CD14-positive monocyte (primary cell): ENCODE results near the gene HAND2. TPM values are rescaled to one million over a fixed set of nuclear protein-coding genes. Genes with fewer than 3 reads are reported as not detected.

Experiments
- DNase-seq, 3 donors: peaks; one replicate each; pipeline ENCODE4 v3.0.0-alpha.2; 2011 to 2022
- H2AFZ ChIP-seq: 2 replicates; pipeline ENCODE4 v1.6.0; 2012; ENCODE audit warnings: mild to moderate bottlenecking, low read depth, low read length, inconsistent platforms; ENCODE audit not compliant: insufficient read depth, poor library complexity, severe bottlenecking
- H3K27ac ChIP-seq, 2 donors: 1 replicate in 1 of 2; 2 replicates in 1 of 2; pipeline ENCODE4 v1.5.1; 2012 to 2013; ENCODE audit warnings: low read length in 2 of 2, control low read depth in 1 of 2, inconsistent platforms in 1 of 2, low read depth in 1 of 2, mild to moderate bottlenecking in 1 of 2
- H3K27me3 ChIP-seq, 2 donors: one replicate each; pipeline versions ENCODE4 v1.6.0 to v1.6.1; 2011 to 2013; ENCODE audit warnings: low read length in 2 of 2; ENCODE audit not compliant: control insufficient read depth in 2 of 2, insufficient read depth in 2 of 2
- H3K36me3 ChIP-seq, 2 donors: replicated peaks in 1 of 2; 1 replicate in 1 of 2; 2 replicates in 1 of 2; pipeline versions ENCODE4 v1.5.1 to v1.6.1; 2012 to 2013; ENCODE audit warnings: low read length in 2 of 2, control low read depth in 1 of 2, inconsistent platforms in 1 of 2, mild to moderate bottlenecking in 1 of 2; ENCODE audit not compliant: insufficient read depth in 2 of 2, control insufficient read depth in 1 of 2
- H3K4me1 ChIP-seq, 2 donors: 1 replicate in 1 of 2; 2 replicates in 1 of 2; pipeline versions ENCODE4 v1.5.1 to v1.6.1; 2012 to 2013; ENCODE audit warnings: low read length in 2 of 2, control low read depth in 1 of 2, inconsistent platforms in 1 of 2, mild to moderate bottlenecking in 1 of 2, moderate library complexity in 1 of 2; ENCODE audit not compliant: insufficient read depth in 2 of 2, control insufficient read depth in 1 of 2
- H3K4me2 ChIP-seq: replicated peaks from 2 replicates; pipeline ENCODE3; 2012; ENCODE audit warnings: low read length, moderate library complexity, mild to moderate bottlenecking; ENCODE audit not compliant: poor library complexity, severe bottlenecking; ENCODE audit errors: extremely low read depth
- H3K4me3 ChIP-seq, 3 experiments: fragments of 200-600 bp in 1 of 3; sonication (generic) in 1 of 3; replicated peaks in 1 of 3; 1 replicate in 2 of 3; 2 replicates in 1 of 3; pipeline ENCODE4 v1.5.1; 2011 to 2013; ENCODE audit warnings: low read length in 3 of 3, mild to moderate bottlenecking in 3 of 3, control low read depth in 2 of 3, low read depth in 2 of 3, inconsistent platforms in 1 of 3, moderate library complexity in 1 of 3
- H3K79me2 ChIP-seq: 2 replicates; pipeline ENCODE4 v1.6.0; 2012; ENCODE audit warnings: mild to moderate bottlenecking, control low read depth, inconsistent platforms, low read length, moderate library complexity; ENCODE audit not compliant: insufficient read depth
- H3K9ac ChIP-seq: 2 replicates; pipeline ENCODE4 v1.6.0; 2017; ENCODE audit warnings: low read length, mild to moderate bottlenecking; ENCODE audit not compliant: insufficient read depth, poor library complexity, severe bottlenecking
- H3K9me3 ChIP-seq, 2 donors: replicated peaks in 1 of 2; 1 replicate in 1 of 2; 2 replicates in 1 of 2; pipeline versions ENCODE4 v1.5.1 to v1.6.1; 2012 to 2013; ENCODE audit warnings: low read length in 2 of 2, control low read depth in 1 of 2; ENCODE audit not compliant: control insufficient read depth in 1 of 2, insufficient read depth in 1 of 2
- H4K20me1 ChIP-seq: 2 replicates; pipeline ENCODE4 v1.6.0; 2012; ENCODE audit warnings: mild to moderate bottlenecking, low read length, control low read depth, moderate library complexity; ENCODE audit not compliant: insufficient read depth
- H3K27ac Mint-ChIP-seq, 7 donors: one replicate each; pipeline ENCODE4 v1.8.0; 2020; ENCODE audit warnings: mild to moderate bottlenecking in 7 of 7, mixed read lengths in 7 of 7, moderate library complexity in 6 of 7, inconsistent platforms in 2 of 7
- H3K27me3 Mint-ChIP-seq, 3 donors: one replicate each; pipeline ENCODE4 v1.8.0; 2021 to 2022; ENCODE audit warnings: low read depth in 3 of 3, mild to moderate bottlenecking in 3 of 3, mixed read lengths in 3 of 3, moderate library complexity in 3 of 3, inconsistent platforms in 1 of 3
- H3K36me3 Mint-ChIP-seq, 2 donors: one replicate each; pipeline ENCODE4 v1.8.0; 2020; ENCODE audit warnings: mixed read lengths in 2 of 2, inconsistent platforms in 1 of 2, mild to moderate bottlenecking in 1 of 2
- H3K4me1 Mint-ChIP-seq: one replicate; pipeline ENCODE4 v1.8.0; 2020; ENCODE audit warnings: mild to moderate bottlenecking, mixed read lengths
- H3K4me3 Mint-ChIP-seq, 2 donors: one replicate each; pipeline ENCODE4 v1.8.0; 2020; ENCODE audit warnings: mild to moderate bottlenecking in 2 of 2, mixed read lengths in 2 of 2, moderate library complexity in 1 of 2
- H3K9me3 Mint-ChIP-seq, 7 donors: one replicate each; pipeline ENCODE4 v1.8.0; 2020 to 2022; ENCODE audit warnings: mixed read lengths in 7 of 7, mild to moderate bottlenecking in 6 of 7, moderate library complexity in 6 of 7, inconsistent platforms in 2 of 7
- WGBS: methylation state at CpG from one replicate; pipeline ENCODE4 v1.1.5; 2013; ENCODE audit warnings: missing lambda C conversion rate; ENCODE audit not compliant: insufficient coverage; 5-methylcytosine and 5-hydroxymethylcytosine counted together
- intact Hi-C, 2 donors: fragments of 100-400 bp; cut with micrococcal nuclease; formaldehyde crosslinking; loops; one replicate each; pipeline versions ENCODE4 v1.15.0 to v1.15.1; 2023
- polyA plus RNA-seq, 3 donors: library from polyadenylated mRNA; depleted of rRNA in 1 of 3; unstranded in 2 of 3; stranded (reverse) in 1 of 3; fragments of 300-500 nt in 2 of 3; fragments of >200 nt in 1 of 3; fragmentation: Illumina TruSeq in 2 of 3; gene quantifications; 1 replicate in 2 of 3; 2 replicates in 1 of 3; pipeline ENCODE4 v1.2.3, GENCODE V29; 2012 to 2021
- TF ChIP-seq, protein P1 (sequence below): fragments of 200-600 bp; IDR thresholded peaks from one replicate; pipeline ENCODE4 v1.8.0; 2022; ENCODE audit warnings: antibody characterized with exemption, mild to moderate bottlenecking

Gene HAND2
- polyA plus RNA-seq, 3 donors = not detected

DNA sequence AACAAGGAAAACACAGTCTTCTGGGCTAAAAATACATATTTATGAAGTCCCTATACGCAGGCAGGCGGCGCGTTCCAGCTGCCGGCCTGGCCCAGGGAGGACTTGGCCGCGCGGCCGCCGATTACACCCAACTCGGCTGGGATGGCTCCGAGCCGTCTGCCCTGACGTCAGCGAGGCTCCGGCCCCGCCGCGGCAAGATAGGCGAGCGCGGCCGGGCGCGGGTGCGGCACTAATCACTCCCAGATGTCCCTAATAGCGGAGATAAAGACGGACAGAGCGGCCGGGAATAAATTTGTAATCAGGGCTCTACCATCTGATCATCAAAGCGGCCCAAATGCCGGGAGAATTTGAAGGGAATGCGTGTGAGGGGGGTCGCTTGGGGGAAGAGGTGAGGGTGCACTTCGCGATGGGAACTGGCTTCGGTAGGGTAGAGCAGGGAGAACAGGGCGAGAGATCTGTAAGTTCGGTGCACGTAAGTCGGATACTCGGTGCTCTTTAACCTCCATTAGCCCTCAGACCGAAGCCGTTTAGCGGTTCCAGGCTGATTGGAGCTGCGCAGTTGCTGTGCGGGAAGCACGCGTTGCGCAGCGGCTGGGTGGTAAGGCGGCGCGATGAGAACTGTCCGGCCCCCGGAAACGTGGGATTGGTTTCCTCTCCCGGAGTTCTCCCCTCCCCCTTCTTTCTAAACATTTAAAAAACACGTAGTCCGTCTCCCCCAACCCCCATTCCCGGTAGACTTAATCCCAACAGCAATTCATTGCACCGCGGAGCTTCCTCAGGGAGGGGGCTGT lies 7.7 kb downstream of the HAND2 start:
- Histone ChIP-seq H3K4me3 (peak overlapping the region in 1 of 3 experiments; percentile 43), H3K4me1 (peaks cover 13% of the 10 kb centered on the region in 2 donors), H3K27me3 (peaks cover 98 to 100% of the 10 kb centered on the region in 2 donors), H3K9me3 (peaks cover 0 to 88% of the 10 kb centered on the region in 2 donors), H3K27ac (no peak overlapping the region), H3K36me3 (no peaks in the 10 kb centered on the region), H4K20me1 (no peaks in the 10 kb centered on the region), H3K4me2 (peak overlapping the region; percentile 51), H3K9ac (no peak overlapping the region), H2AFZ (no peak overlapping the region), H3K79me2 (no peaks in the 10 kb centered on the region)
- Mint-ChIP-seq H3K4me1 (peaks cover 30% of the 10 kb centered on the region), H3K36me3 (peaks cover 13 to 27% of the 10 kb centered on the region in 2 donors), H3K4me3 (peak overlapping the region; percentile 34 to 86), H3K27ac (peak overlapping the region in 1 of 7 donors; percentile 41), H3K9me3 (peaks cover 2 to 72% (median 51%) of the 10 kb centered on the region in 7 donors), H3K27me3 (peaks cover 100% of the 10 kb centered on the region in 3 donors)
- intact Hi-C loops = no loop called here
- no peak for DNase-seq
- 2% methylated on average over 63 of the region's 63 CpGs for WGBS
- TF ChIP-seq, protein P1, sequence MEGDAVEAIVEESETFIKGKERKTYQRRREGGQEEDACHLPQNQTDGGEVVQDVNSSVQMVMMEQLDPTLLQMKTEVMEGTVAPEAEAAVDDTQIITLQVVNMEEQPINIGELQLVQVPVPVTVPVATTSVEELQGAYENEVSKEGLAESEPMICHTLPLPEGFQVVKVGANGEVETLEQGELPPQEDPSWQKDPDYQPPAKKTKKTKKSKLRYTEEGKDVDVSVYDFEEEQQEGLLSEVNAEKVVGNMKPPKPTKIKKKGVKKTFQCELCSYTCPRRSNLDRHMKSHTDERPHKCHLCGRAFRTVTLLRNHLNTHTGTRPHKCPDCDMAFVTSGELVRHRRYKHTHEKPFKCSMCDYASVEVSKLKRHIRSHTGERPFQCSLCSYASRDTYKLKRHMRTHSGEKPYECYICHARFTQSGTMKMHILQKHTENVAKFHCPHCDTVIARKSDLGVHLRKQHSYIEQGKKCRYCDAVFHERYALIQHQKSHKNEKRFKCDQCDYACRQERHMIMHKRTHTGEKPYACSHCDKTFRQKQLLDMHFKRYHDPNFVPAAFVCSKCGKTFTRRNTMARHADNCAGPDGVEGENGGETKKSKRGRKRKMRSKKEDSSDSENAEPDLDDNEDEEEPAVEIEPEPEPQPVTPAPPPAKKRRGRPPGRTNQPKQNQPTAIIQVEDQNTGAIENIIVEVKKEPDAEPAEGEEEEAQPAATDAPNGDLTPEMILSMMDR = no peak

DNA sequence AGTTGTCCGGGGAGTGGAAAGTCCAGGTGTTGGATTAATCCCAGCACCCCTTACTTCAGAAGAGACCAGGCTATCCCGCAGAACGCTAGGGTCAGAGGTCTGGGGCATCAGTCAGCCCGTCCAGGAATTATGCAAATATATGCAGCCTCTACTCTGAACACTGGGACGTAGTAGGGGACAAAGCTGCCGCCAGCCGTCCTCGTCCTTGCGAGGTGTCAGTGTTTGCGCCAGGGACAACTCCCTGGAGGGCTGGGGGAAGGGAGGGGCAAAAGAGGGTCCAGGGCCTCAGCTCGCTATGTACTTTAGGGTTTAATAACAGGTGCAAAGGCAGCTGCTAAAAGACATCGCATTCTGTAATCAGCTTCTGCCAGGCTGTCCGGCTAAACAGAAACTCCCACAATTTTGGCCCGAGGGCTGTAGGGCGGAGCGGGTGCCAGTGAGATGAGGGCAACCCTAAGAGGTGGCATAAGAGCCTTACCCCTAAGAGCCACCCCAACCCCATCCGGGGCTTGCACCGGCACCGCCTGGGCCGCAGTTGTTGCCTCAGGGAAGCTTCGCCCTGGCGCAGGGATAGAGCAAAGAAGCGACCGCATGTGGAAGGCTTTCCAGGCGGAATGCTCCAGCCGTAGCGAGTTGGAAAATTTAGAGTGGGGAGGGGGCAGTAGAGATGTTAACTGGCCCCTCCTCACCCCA lies 8.4 kb downstream of the HAND2 start:
- Mint-ChIP-seq H3K9me3 (peaks cover 2 to 72% (median 49%) of the 10 kb centered on the region in 7 donors), H3K27me3 (peaks cover 100% of the 10 kb centered on the region in 3 donors), H3K36me3 (peaks cover 13 to 31% of the 10 kb centered on the region in 2 donors), H3K4me3 (peak overlapping the region in 1 of 2 donors; percentile 86), H3K27ac (no peak overlapping the region), H3K4me1 (peaks cover 31% of the 10 kb centered on the region)
- H2AFZ ChIP-seq = no peak overlapping the region
- no peaks in the 10 kb centered on the region for H3K36me3 ChIP-seq
- no peaks in the 10 kb centered on the region for H3K79me2 ChIP-seq
- peak overlapping the region in 1 of 3 experiments; percentile 43 for H3K4me3 ChIP-seq
- TF ChIP-seq, protein P1 = no peak
- H3K9me3 ChIP-seq = peaks cover 0 to 86% of the 10 kb centered on the region in 2 donors
- peaks cover 13% of the 10 kb centered on the region in 2 donors for H3K4me1 ChIP-seq
- no peaks in the 10 kb centered on the region for H4K20me1 ChIP-seq
- WGBS = 8% methylated on average over 15 of the region's 27 CpGs
- intact Hi-C loops = no loop called here
- H3K27ac ChIP-seq = no peak overlapping the region
- H3K4me2 ChIP-seq = peak overlapping the region; percentile 51
- H3K9ac ChIP-seq = no peak overlapping the region
- no peak for DNase-seq
- H3K27me3 ChIP-seq = peaks cover 97 to 100% of the 10 kb centered on the region in 2 donors
